CD14-positive monocyte (primary cell): ENCODE data around the gene JKAMP. TPM values are rescaled to one million over a fixed set of nuclear protein-coding genes. Genes with fewer than 3 reads are reported as not detected.

ENCODE experiments used
- DNase-seq, 3 donors: peaks; one replicate each; pipeline ENCODE4 v3.0.0-alpha.2; 2011 to 2022
- H2AFZ ChIP-seq: 2 replicates; pipeline ENCODE4 v1.6.0; 2012; ENCODE audit warnings: mild to moderate bottlenecking, low read depth, low read length, inconsistent platforms; ENCODE audit not compliant: insufficient read depth, poor library complexity, severe bottlenecking
- H3K27ac ChIP-seq, 2 donors: 1 replicate in 1 of 2; 2 replicates in 1 of 2; pipeline ENCODE4 v1.5.1; 2012 to 2013; ENCODE audit warnings: low read length in 2 of 2, control low read depth in 1 of 2, inconsistent platforms in 1 of 2, low read depth in 1 of 2, mild to moderate bottlenecking in 1 of 2
- H3K27me3 ChIP-seq, 2 donors: one replicate each; pipeline versions ENCODE4 v1.6.0 to v1.6.1; 2011 to 2013; ENCODE audit warnings: low read length in 2 of 2; ENCODE audit not compliant: control insufficient read depth in 2 of 2, insufficient read depth in 2 of 2
- H3K36me3 ChIP-seq, 2 donors: replicated peaks in 1 of 2; 1 replicate in 1 of 2; 2 replicates in 1 of 2; pipeline versions ENCODE4 v1.5.1 to v1.6.1; 2012 to 2013; ENCODE audit warnings: low read length in 2 of 2, control low read depth in 1 of 2, inconsistent platforms in 1 of 2, mild to moderate bottlenecking in 1 of 2; ENCODE audit not compliant: insufficient read depth in 2 of 2, control insufficient read depth in 1 of 2
- H3K4me1 ChIP-seq, 2 donors: 1 replicate in 1 of 2; 2 replicates in 1 of 2; pipeline versions ENCODE4 v1.5.1 to v1.6.1; 2012 to 2013; ENCODE audit warnings: low read length in 2 of 2, control low read depth in 1 of 2, inconsistent platforms in 1 of 2, mild to moderate bottlenecking in 1 of 2, moderate library complexity in 1 of 2; ENCODE audit not compliant: insufficient read depth in 2 of 2, control insufficient read depth in 1 of 2
- H3K4me2 ChIP-seq: replicated peaks from 2 replicates; pipeline ENCODE3; 2012; ENCODE audit warnings: low read length, moderate library complexity, mild to moderate bottlenecking; ENCODE audit not compliant: poor library complexity, severe bottlenecking; ENCODE audit errors: extremely low read depth
- H3K4me3 ChIP-seq, 3 experiments: fragments of 200-600 bp in 1 of 3; sonication (generic) in 1 of 3; replicated peaks in 1 of 3; 1 replicate in 2 of 3; 2 replicates in 1 of 3; pipeline ENCODE4 v1.5.1; 2011 to 2013; ENCODE audit warnings: low read length in 3 of 3, mild to moderate bottlenecking in 3 of 3, control low read depth in 2 of 3, low read depth in 2 of 3, inconsistent platforms in 1 of 3, moderate library complexity in 1 of 3
- H3K79me2 ChIP-seq: 2 replicates; pipeline ENCODE4 v1.6.0; 2012; ENCODE audit warnings: mild to moderate bottlenecking, control low read depth, inconsistent platforms, low read length, moderate library complexity; ENCODE audit not compliant: insufficient read depth
- H3K9ac ChIP-seq: 2 replicates; pipeline ENCODE4 v1.6.0; 2017; ENCODE audit warnings: low read length, mild to moderate bottlenecking; ENCODE audit not compliant: insufficient read depth, poor library complexity, severe bottlenecking
- H3K9me3 ChIP-seq, 2 donors: replicated peaks in 1 of 2; 1 replicate in 1 of 2; 2 replicates in 1 of 2; pipeline versions ENCODE4 v1.5.1 to v1.6.1; 2012 to 2013; ENCODE audit warnings: low read length in 2 of 2, control low read depth in 1 of 2; ENCODE audit not compliant: control insufficient read depth in 1 of 2, insufficient read depth in 1 of 2
- H4K20me1 ChIP-seq: 2 replicates; pipeline ENCODE4 v1.6.0; 2012; ENCODE audit warnings: mild to moderate bottlenecking, low read length, control low read depth, moderate library complexity; ENCODE audit not compliant: insufficient read depth
- H3K27ac Mint-ChIP-seq, 7 donors: one replicate each; pipeline ENCODE4 v1.8.0; 2020; ENCODE audit warnings: mild to moderate bottlenecking in 7 of 7, mixed read lengths in 7 of 7, moderate library complexity in 6 of 7, inconsistent platforms in 2 of 7
- H3K27me3 Mint-ChIP-seq, 3 donors: one replicate each; pipeline ENCODE4 v1.8.0; 2021 to 2022; ENCODE audit warnings: low read depth in 3 of 3, mild to moderate bottlenecking in 3 of 3, mixed read lengths in 3 of 3, moderate library complexity in 3 of 3, inconsistent platforms in 1 of 3
- H3K36me3 Mint-ChIP-seq, 2 donors: one replicate each; pipeline ENCODE4 v1.8.0; 2020; ENCODE audit warnings: mixed read lengths in 2 of 2, inconsistent platforms in 1 of 2, mild to moderate bottlenecking in 1 of 2
- H3K4me1 Mint-ChIP-seq: one replicate; pipeline ENCODE4 v1.8.0; 2020; ENCODE audit warnings: mild to moderate bottlenecking, mixed read lengths
- H3K4me3 Mint-ChIP-seq, 2 donors: one replicate each; pipeline ENCODE4 v1.8.0; 2020; ENCODE audit warnings: mild to moderate bottlenecking in 2 of 2, mixed read lengths in 2 of 2, moderate library complexity in 1 of 2
- H3K9me3 Mint-ChIP-seq, 7 donors: one replicate each; pipeline ENCODE4 v1.8.0; 2020 to 2022; ENCODE audit warnings: mixed read lengths in 7 of 7, mild to moderate bottlenecking in 6 of 7, moderate library complexity in 6 of 7, inconsistent platforms in 2 of 7
- WGBS: methylation state at CpG from one replicate; pipeline ENCODE4 v1.1.5; 2013; ENCODE audit warnings: missing lambda C conversion rate; ENCODE audit not compliant: insufficient coverage; 5-methylcytosine and 5-hydroxymethylcytosine counted together
- intact Hi-C, 2 donors: fragments of 100-400 bp; cut with micrococcal nuclease; formaldehyde crosslinking; loops; one replicate each; pipeline versions ENCODE4 v1.15.0 to v1.15.1; 2023
- polyA plus RNA-seq, 3 donors: library from polyadenylated mRNA; depleted of rRNA in 1 of 3; unstranded in 2 of 3; stranded (reverse) in 1 of 3; fragments of 300-500 nt in 2 of 3; fragments of >200 nt in 1 of 3; fragmentation: Illumina TruSeq in 2 of 3; gene quantifications; 1 replicate in 2 of 3; 2 replicates in 1 of 3; pipeline ENCODE4 v1.2.3, GENCODE V29; 2012 to 2021
- TF ChIP-seq, protein P1 (sequence below): fragments of 200-600 bp; IDR thresholded peaks from one replicate; pipeline ENCODE4 v1.8.0; 2022; ENCODE audit warnings: antibody characterized with exemption, mild to moderate bottlenecking

The JKAMP gene
- polyA plus RNA-seq, 3 donors = 49.7 to 134 (median 99.4) TPM

GRCh38 chr14:59478540-59478939, 5.8 kb upstream of the JKAMP start:
- Histone ChIP-seq H3K4me2 (no peak overlapping the region), H4K20me1 (peaks cover 15% of the 10 kb centered on the region), H3K4me1 (peaks cover 17 to 19% of the 10 kb centered on the region in 2 donors), H3K9ac (no peak overlapping the region), H3K9me3 (no peaks in the 10 kb centered on the region), H2AFZ (no peak overlapping the region), H3K27ac (no peak overlapping the region), H3K79me2 (peaks cover 6% of the 10 kb centered on the region), H3K27me3 (no peaks in the 10 kb centered on the region), H3K4me3 (no peak overlapping the region), H3K36me3 (peaks cover 22 to 42% of the 10 kb centered on the region in 2 donors)
- H3K9me3 Mint-ChIP-seq = no peaks in the 10 kb centered on the region
- no peak overlapping the region for H3K27ac Mint-ChIP-seq
- peaks cover 32 to 37% of the 10 kb centered on the region in 2 donors for H3K36me3 Mint-ChIP-seq
- no peak overlapping the region for H3K4me3 Mint-ChIP-seq
- no peaks in the 10 kb centered on the region for H3K27me3 Mint-ChIP-seq
- TF ChIP-seq, protein P1, sequence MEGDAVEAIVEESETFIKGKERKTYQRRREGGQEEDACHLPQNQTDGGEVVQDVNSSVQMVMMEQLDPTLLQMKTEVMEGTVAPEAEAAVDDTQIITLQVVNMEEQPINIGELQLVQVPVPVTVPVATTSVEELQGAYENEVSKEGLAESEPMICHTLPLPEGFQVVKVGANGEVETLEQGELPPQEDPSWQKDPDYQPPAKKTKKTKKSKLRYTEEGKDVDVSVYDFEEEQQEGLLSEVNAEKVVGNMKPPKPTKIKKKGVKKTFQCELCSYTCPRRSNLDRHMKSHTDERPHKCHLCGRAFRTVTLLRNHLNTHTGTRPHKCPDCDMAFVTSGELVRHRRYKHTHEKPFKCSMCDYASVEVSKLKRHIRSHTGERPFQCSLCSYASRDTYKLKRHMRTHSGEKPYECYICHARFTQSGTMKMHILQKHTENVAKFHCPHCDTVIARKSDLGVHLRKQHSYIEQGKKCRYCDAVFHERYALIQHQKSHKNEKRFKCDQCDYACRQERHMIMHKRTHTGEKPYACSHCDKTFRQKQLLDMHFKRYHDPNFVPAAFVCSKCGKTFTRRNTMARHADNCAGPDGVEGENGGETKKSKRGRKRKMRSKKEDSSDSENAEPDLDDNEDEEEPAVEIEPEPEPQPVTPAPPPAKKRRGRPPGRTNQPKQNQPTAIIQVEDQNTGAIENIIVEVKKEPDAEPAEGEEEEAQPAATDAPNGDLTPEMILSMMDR = no peak
- intact Hi-C loops = no loop called here
- no peak for DNase-seq
- no CpG with 5 or more reads among the region's 3 CpGs for WGBS
- H3K4me1 Mint-ChIP-seq = peaks cover 31% of the 10 kb centered on the region

DNA sequence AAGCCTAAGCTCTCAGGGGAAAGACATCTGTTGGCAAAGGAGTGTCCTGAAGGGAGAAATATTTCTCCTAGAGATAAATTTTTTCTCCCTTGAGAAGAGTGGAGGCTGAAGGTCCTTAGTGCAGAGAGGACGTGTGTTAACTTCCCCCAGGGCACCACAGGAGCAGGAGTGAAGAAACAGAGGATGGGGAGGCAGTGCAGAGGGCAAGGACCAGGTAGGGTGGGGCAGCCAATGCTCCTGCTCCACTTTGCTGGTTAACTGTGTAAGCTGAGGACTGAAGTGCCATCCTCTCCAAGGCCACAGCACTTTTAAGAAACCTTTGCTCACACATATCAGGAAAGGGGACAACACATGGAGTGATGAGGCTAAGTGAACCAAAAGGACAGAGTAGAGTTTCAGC, 4.2 kb upstream of the JKAMP start:
- Histone ChIP-seq H3K9ac (no peak overlapping the region), H3K4me1 (peaks cover 21 to 22% of the 10 kb centered on the region in 2 donors), H3K9me3 (no peaks in the 10 kb centered on the region), H3K36me3 (peaks cover 9 to 27% of the 10 kb centered on the region in 2 donors), H4K20me1 (peaks cover 15% of the 10 kb centered on the region), H3K27ac (no peak overlapping the region), H3K4me3 (no peak overlapping the region), H2AFZ (no peak overlapping the region), H3K27me3 (no peaks in the 10 kb centered on the region), H3K4me2 (no peak overlapping the region), H3K79me2 (peaks cover 15% of the 10 kb centered on the region)
- Mint-ChIP-seq H3K36me3 (peaks cover 22 to 28% of the 10 kb centered on the region in 2 donors), H3K27me3 (no peaks in the 10 kb centered on the region), H3K4me1 (peaks cover 34% of the 10 kb centered on the region), H3K9me3 (no peaks in the 10 kb centered on the region), H3K27ac (peak overlapping the region in 2 of 7 donors; percentile 26 to 71), H3K4me3 (no peak overlapping the region)
- WGBS = no CpG with 5 or more reads among the region's 1 CpG
- no peak for DNase-seq
- intact Hi-C loops = loop anchor here (5.0 to 10.0 kb wide), 4 partner anchors 95 to 765 kb away; partner anchors contain the start of genes CCDC175 (in 2 of the 2), DAAM1 (in 1 of the 2) and PPM1A (in 1 of the 2)
- TF ChIP-seq, protein P1 = no peak
